Ascending aorta (tissue), 2 donors: ENCODE measurements around the gene C14orf93. TPM values are rescaled to one million over a fixed set of nuclear protein-coding genes. Genes with fewer than 3 reads are reported as not detected.

Source experiments
- DNase-seq, 2 donors: peaks; one replicate each; pipeline ENCODE4 v3.0.0-alpha.2; 2019; ENCODE audit warnings: low spot score in 2 of 2
- H3K27ac ChIP-seq, 2 donors: fragments of 200-600 bp; sonication (generic); one replicate each; pipeline ENCODE4 v1.5.1; 2016 to 2017; ENCODE audit warnings: mild to moderate bottlenecking in 1 of 2
- H3K27me3 ChIP-seq: fragments of 200-600 bp; sonication (generic); one replicate; pipeline ENCODE4 v1.5.1; 2017
- H3K36me3 ChIP-seq, 2 donors: fragments of 200-600 bp; sonication (generic); one replicate each; pipeline ENCODE4 v1.5.1; 2016
- H3K4me1 ChIP-seq, 2 donors: fragments of 200-600 bp; sonication (generic); one replicate each; pipeline ENCODE4 v1.5.1; 2016 to 2017; ENCODE audit warnings: mild to moderate bottlenecking in 1 of 2
- H3K4me3 ChIP-seq, 2 donors: fragments of 200-600 bp; sonication (generic); one replicate each; pipeline ENCODE4 v1.5.1; 2016 to 2017; ENCODE audit warnings: mild to moderate bottlenecking in 1 of 2
- H3K9me3 ChIP-seq, 2 donors: fragments of 200-600 bp; sonication (generic); one replicate each; pipeline ENCODE4 v1.5.1; 2016
- CTCF ChIP-seq, 3 experiments: fragments of 200-600 bp in 2 of 3; fragments of 450-650 bp in 1 of 3; sonication (generic) in 2 of 3; IDR thresholded peaks; one replicate each; pipeline ENCODE4 v1.5.1; 2016 to 2019; ENCODE audit warnings: antibody characterized with exemption in 3 of 3, mild to moderate bottlenecking in 1 of 3, moderate library complexity in 1 of 3
- intact Hi-C: fragments of 100-400 bp; cut with DNase I; formaldehyde crosslinking; loops from one replicate; pipeline ENCODE4 v1.15.1; 2023
- total RNA-seq: library from RNA; depleted of rRNA; stranded (reverse); fragments of >200 nt; gene quantifications from one replicate; pipeline ENCODE4 v1.1.0, GENCODE V29; 2016

Gene C14orf93
- total RNA-seq, 1 donor from 2014 or later: 7.1 TPM

GRCh38 chr14:22981876-22982476 is 28.0 kb downstream of the C14orf93 start:
- Histone ChIP-seq H3K4me3 (peak overlapping the region; percentile 72 to 81), H3K27me3 (no peaks in the 10 kb centered on the region), H3K9me3 (no peaks in the 10 kb centered on the region), H3K27ac (peak overlapping the region; percentile 86 to 92), H3K36me3 (no peaks in the 10 kb centered on the region), H3K4me1 (peaks cover 5 to 36% of the 10 kb centered on the region in 2 donors)
- TF ChIP-seq CTCF (IDR thresholded peaks at IDR 0.05): no peak
- no peak for DNase-seq
- intact Hi-C loops: loop anchor here (1.0 to 5.0 kb wide), 5 partner anchors 25 to 425 kb away; partner anchors contain the start of genes HAUS4 and MMP14

GRCh38 chr14:22981090-22981875 is 28.7 kb downstream of the C14orf93 start:
- Histone ChIP-seq H3K4me1 (peaks cover 5 to 43% of the 10 kb centered on the region in 2 donors), H3K27ac (peak overlapping the region; percentile 86 to 92), H3K9me3 (no peaks in the 10 kb centered on the region), H3K36me3 (no peaks in the 10 kb centered on the region), H3K27me3 (no peaks in the 10 kb centered on the region), H3K4me3 (peak overlapping the region; percentile 72 to 81)
- TF ChIP-seq CTCF (IDR thresholded peaks at IDR 0.05): no peak
- DNase-seq: peak in 1 of 2 donors; percentile 73
- intact Hi-C loops: loop anchor here (5.0 kb wide), 2 partner anchors 144 to 424 kb away; partner anchors contain the start of gene MMP14

- Histone ChIP-seq H3K4me1 (peaks cover 5 to 44% of the 10 kb centered on the region in 2 donors), H3K27ac (peak overlapping the region; percentile 86 to 92), H3K36me3 (no peaks in the 10 kb centered on the region), H3K4me3 (peak overlapping the region; percentile 72 to 81), H3K27me3 (no peaks in the 10 kb centered on the region), H3K9me3 (no peaks in the 10 kb centered on the region)
- DNase-seq: peak in 1 of 2 donors; percentile 72
- TF ChIP-seq CTCF (IDR thresholded peaks at IDR 0.05): no peak
- intact Hi-C loops: loop anchor here (5.0 kb wide), 2 partner anchors 143 to 423 kb away; partner anchors contain the start of gene MMP14
Observed at GRCh38 chr14:22980672-22981089, 29.3 kb downstream of the C14orf93 start.

- DNase-seq: peak in 1 of 2 donors; percentile 61
- intact Hi-C loops: loop anchor here (5.0 kb wide), 3 partner anchors 108 to 423 kb away; partner anchors contain the start of genes LRP10 and MMP14
- Histone ChIP-seq H3K4me3 (peak overlapping the region; percentile 72 to 81), H3K27ac (peak overlapping the region; percentile 86 to 92), H3K9me3 (no peaks in the 10 kb centered on the region), H3K36me3 (peaks cover 0 to 2% of the 10 kb centered on the region in 2 donors), H3K27me3 (no peaks in the 10 kb centered on the region), H3K4me1 (peaks cover 5 to 44% of the 10 kb centered on the region in 2 donors)
- no peak for TF ChIP-seq CTCF (IDR thresholded peaks at IDR 0.05)
Observed at GRCh38 chr14:22979748-22980392, 30.1 kb downstream of the C14orf93 start.

- H3K4me1 ChIP-seq: peaks cover 5 to 44% of the 10 kb centered on the region in 2 donors
- H3K36me3 ChIP-seq: peaks cover 0 to 8% of the 10 kb centered on the region in 2 donors
- H3K27me3 ChIP-seq: no peaks in the 10 kb centered on the region
- no peaks in the 10 kb centered on the region for H3K9me3 ChIP-seq
- no peak overlapping the region for H3K4me3 ChIP-seq
- H3K27ac ChIP-seq: peak overlapping the region; percentile 86 to 92
- no peak for DNase-seq
- no peak for TF ChIP-seq CTCF (IDR thresholded peaks at IDR 0.05)
- intact Hi-C loops: loop anchor here (5.0 kb wide), 1 partner anchor 107 kb away; the partner anchor contains the start of gene LRP10
Observed at GRCh38 chr14:22978981-22979671, 30.8 kb downstream of the C14orf93 start.
